GM21528 (cell line): Measurements from ENCODE around the gene DSCAM.

Experiments
- ATAC-seq: cut with Tn5 transposase; IDR thresholded peaks from one replicate; pipeline ENCODE4 v1.9.1; 2021; ENCODE audit warnings: mild to moderate bottlenecking, moderate library complexity; ENCODE audit not compliant: unreplicated experiment, low FRiP score

The DSCAM gene

DNA sequence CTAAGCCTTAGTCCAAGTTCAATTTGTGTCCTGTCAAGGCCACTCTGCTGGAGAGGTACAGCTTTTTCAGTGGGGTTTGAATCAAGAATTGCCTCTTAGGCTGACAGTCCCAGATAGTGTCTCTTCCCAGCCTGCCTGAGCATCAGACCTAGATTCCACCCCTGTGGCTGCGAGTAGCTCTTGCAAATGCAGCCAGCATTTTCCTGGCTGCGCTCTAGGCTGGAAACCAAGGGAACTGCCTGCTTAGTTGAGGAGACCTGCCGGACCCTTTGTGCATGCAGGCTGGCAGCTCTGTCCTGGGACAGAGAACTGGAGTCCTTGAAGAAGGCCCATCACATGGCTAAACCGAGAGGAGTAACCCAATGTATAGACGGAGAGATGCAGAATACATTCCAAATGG lies 686.0 kb downstream of the DSCAM start:
- ATAC-seq, result no peak

DNA sequence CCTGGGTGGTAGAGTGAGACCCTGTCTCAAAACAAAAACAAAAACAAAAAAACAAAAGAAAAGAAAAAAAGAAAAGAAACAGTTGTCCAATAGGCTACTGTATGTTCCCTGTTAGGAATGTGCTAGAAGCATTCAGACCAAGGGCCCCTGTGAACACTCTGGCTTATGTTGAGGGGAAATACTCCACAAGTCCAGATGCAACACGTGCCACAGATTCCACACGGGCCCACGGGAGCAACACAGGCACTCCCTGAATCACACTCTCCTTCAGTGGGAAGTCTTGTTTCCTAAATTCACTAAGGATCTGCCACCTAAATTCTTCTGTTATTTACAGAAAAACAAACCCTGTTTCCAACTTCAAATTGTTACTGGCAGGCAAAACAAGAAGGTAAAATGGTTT lies 688.6 kb downstream of the DSCAM start:
- no peak for ATAC-seq

DNA sequence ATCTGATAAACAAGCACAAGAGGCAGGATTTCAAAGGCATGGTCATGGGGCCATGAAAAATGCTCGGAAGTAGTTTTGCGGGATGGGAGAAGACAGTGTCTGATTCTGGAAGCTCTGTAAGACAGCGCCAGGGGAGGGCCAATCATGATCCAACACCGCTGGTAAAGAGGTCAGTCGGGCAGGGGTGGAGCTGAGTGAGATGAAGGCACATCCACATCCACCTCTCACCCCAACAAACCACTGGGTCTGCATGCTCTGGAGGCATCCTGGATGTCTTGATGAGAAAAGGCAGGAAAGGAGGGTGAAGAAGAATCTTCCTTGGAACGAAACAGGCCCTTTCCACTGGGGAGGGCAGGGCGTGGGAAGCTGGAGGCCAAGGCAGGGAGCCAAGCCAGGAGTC lies 691.4 kb downstream of the DSCAM start:
- ATAC-seq, result no peak

DNA sequence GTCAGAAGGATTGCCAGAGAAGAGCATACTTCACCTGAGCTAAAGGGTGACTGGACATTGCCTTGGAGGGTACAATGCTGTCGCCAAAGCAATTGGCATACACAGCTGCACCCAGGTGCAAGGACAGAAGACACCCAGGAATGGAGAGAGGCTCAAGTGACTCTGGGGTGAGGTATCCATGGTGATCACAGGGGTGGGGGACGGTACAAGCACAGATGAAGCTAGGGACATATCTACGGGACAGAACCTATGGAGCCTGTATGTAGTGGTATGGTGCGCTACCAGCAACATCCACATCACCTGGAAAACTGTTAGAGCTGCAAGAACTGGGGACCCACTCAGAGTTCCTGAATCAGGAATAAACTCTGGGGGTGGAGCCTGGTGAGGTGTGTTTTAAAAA lies 693.6 kb downstream of the DSCAM start:
- no peak for ATAC-seq

DNA sequence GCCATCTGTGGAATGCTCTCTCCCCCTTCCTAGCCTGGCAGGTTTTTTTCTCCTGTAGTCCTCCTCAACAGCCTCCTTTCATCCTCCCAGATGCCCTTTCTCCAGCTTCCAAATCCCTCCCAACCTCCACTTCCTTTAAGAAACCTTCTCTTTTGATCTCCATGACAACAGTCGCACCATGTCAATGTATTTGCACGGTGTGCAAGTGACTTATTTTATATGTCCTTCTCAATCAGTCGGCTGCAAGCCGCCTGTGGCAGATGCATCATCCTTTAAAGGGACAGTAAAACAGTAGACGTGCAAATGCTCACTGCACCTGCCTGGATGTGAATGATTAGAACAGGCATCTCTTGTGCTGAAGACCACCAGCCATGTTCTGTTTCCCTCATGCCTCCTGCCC lies 694.5 kb downstream of the DSCAM start:
- ATAC-seq, result no peak

DNA sequence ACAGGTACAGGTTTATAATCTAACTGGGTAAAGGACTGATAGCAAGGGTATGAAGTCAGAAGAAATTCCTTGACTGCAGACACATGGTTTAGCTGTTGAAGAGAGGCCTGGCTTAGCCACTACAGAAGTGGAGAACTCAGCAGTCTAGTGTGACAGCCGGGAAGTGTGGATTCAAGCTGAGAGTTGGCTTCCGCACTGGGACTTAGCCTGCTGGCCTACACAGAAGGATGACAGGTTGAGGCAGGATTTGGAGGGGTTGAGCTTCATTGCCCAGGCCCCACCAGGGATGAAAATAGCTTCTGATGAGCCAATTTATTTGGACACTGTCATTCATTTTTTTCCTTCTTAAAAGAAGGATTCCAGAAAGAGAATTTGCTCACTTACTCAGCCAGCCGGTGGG lies 695.3 kb downstream of the DSCAM start:
- ATAC-seq, result no peak

DNA sequence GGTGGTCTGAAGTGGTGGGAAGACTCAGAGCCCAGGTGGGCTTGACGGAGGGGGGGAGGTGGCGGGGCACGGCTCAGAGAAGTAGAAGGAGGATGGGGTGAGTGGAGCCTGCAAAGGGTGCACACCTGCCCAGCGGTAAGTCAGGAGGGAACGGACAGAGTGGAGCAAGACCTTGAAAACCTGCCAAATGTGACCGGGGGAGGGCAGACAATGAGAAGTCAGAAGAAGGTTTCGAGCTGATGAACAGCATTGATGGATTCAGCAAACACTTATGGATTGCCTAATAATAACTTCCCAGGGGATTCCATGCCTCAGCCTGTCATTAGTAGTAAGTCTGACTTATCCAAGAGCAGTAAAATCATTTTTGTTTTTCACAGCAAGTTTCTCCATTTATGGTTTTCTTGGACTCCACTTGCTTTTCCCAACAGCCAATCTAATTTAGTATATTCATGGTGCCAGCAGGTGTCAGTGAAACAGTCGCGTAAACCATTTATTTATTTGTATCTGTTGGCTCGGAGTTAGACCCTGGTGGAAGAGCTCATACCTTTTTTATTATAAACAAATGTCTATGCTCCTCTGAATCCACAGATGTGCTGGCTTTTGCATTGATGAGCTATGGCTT lies 700.6 kb downstream of the DSCAM start:
- ATAC-seq, result no peak

DNA sequence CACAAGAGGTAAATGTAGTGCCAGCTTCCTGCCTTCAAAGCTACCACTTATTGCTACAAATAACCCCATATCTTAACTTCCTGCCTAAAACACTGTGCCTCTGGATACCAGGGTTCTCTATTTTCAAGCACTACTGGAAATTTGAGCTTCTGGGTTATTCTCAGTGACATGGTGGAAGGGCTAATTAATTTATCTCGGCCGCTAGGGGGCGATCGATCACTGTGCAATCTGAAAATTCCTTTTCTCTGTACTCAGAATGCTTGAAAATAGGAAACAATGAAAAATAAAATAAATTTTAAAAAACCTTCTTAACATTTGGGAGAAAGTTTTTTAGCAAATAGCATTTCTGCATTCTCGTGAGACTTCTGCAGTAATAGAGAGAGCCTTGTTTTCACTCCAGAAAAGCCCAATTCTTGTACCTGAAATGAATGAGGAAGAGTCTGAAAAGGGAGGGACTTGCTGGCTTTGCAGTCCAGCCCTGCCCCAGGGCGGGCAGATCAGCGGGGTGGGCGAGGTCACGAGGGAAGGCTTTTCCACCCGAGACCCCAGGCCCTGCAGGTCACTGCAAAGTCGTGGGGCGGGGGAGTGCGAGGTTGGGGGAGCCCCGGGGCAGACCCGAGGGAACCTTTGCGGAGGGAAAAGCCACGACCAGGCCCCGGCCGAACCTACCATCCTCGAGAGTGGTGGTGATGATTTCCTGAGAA lies 703.0 kb downstream of the DSCAM start:
- ATAC-seq, result no peak

DNA sequence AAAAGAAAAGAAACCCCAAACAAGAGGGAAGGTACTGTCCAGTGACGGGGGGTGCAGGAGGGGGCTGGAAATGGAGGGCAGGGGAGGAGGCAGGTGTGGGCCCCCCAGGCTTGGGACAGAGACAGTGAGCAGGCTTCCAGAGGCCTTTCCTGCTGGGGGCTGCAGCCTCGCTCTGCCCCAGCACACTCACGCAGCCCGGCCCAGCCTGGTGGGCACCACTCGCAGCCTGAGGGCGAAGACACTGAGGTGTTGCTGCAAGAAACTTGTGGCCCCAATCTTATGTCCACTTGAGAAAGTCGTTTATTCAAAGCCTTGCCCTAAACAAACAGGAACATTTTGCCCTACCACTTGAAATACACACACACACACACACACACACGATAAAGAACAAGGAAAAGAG lies 705.3 kb downstream of the DSCAM start:
- no peak for ATAC-seq

DNA sequence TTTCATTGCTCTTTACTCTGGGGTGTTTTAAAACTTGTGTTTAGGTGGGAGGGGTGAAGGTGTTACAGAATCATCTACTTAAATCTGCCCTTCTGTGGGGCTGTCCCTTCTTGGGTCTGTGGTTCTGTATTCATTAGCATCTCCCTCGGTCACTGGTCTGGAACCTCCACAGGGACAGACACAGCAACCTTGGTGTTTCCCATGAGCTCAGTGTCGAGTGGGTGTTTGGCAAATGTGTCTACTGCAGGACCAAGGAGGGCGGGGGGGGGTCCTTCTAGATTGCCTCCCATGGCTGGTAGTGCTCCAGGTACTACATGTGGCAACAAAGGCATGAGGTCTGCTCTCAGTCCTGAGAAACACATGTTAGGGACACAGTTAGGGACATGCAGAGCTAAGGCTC lies 706.3 kb downstream of the DSCAM start:
- ATAC-seq, result no peak

DNA sequence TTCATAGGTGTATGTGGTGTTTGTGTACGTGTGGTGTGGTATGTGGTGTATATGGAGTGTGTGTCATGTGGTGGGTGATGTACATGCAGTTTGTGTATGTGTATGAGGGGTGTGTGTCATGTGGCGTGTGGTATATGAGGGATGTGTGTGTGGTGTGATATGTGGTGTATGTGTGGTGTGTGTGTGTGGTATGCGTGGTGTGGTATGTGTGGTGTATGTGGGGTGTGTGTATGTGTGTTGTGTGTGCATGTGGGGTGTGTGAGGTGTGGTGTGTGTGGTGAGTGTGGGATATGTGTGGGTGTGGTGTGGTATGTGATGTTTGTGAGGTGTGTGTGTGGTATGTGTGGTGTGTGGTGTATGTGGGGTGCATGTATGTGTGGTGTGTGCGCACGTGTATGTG lies 707.3 kb downstream of the DSCAM start:
- ATAC-seq, result no peak

DNA sequence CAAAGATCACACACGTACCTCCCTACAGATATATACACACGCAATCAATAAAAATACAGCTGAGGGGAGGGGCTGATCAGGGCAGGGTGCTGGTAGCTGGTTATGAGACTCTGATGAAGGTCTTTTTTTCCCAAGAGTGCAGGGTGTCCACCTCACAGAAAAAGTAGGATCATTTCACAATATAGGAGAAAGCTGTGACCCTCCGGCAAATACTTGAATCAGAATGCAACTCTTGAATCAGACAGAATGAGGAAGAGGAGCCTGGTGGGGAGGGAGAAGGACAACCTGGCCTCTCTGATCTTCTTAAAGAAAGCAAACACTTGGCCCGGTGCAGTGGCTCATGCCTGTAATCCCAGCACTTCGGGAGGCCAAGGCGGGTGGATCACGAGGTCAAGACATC lies 710.4 kb downstream of the DSCAM start:
- no peak for ATAC-seq

DNA sequence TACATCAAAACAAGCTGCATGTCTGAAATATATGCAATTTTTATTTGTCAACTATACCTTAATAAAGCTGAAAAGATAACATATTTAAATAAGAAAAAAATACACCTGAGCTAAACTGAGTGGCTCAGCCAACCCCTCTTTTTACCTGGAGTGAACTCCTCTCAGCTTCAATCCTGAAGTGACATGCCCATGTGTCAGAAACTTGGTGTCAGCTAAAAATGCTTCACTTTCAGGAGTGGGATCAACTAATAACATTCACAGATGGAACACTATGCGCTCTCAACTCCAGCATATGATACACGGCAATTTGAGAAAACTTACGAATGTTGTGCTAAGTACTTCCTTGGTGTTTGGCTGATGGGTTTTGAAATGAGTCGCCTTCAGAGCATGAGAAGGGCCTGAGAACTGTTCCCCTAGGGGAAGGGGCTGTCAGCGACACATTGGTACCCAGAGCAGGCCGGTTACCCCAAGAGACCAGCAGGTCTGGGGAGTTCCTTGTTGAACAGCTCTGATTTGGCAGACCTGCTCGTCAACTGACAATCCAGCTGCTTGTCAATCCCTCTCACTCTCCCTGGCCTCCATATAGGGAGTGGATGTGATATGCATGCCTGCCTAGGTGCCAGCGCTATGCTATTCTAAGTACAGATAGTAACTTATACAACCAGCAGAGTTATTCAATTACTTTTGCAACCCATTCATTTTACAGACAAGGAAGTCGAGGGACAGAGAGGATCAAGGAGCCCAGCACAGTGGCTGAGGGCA lies 712.0 kb downstream of the DSCAM start:
- no peak for ATAC-seq

DNA sequence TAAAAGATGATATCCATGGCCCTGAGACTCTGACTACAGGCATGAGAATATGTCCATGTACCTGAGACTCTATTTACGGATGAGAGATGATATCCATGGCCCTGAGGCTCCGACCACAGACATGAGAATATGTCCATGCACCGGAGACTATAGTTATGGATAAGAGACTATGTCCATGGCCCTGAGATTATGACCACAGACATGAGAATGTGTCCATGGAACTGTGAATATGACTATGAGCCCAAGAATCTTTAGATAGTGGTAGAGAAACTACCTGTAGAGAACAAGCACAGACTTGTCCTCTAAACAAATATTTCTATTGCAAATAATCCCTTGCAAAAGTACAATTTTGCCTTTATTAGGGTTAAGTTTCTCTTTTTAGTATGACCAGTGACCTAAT lies 716.5 kb downstream of the DSCAM start:
- no peak for ATAC-seq

DNA sequence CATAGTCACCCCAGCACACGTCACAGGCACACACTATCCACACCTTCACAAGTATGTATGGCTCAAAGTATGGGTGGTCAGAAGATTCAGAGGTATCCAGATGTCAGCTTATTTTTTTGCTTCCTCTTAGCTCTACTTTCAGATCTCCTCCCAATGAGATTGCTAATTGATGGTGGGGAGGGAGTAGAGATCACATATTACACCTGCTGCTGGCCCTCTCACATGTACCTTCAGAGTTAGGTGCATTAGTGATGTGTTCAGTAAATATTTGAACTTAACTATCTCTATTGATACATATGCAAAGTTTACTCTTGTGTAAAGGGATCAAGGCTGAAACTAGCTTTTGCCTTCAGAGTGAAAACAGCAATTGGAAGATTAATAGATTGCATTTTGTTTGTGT lies 717.1 kb downstream of the DSCAM start:
- no peak for ATAC-seq

DNA sequence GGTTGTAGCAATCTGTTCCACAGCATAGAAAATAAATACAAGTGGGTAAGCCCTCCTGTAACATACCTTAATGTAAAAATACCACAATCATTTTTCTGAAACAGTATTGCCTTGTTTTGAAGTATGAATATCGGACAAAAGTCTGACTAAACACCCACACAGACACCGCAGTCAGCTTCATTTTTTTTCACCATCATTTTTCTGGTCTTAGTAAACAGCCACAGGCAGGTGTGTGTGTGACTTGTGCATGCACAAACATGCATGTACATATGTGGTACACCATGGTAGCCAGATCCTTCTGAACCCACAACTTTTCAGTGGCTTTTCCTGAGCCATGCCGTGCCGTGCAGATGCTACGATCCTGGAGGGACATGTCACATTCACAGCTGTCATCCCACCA lies 718.1 kb downstream of the DSCAM start:
- ATAC-seq, result no peak

DNA sequence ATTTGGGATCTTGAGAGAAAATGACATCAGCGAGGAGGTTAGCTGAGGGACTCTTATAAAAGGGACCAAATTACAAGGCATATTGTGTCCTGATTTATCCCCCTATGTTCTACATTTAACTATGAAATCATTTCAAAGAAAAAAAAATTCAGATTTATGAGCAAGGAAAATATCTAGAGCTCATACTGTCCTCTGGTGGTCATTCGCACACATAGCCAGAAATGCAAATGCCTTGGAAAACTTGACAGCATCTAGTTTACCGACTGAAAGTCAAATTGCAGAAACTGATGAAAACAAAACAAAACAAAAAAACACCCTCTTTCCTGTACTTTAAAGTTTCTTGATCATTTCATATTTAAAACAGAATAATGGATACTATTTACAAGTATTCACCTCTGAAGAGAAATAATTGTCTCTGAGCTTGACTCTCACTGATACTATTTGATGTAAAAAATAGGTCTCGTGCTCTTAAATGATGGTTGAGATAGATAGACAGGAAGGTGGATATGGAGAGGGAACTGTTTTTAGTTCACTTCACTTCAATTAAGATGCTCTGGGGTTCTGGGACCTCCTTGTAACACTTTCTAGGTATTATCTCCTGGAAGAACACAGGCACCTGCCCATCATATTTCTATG lies 725.9 kb downstream of the DSCAM start:
- ATAC-seq, result no peak

DNA sequence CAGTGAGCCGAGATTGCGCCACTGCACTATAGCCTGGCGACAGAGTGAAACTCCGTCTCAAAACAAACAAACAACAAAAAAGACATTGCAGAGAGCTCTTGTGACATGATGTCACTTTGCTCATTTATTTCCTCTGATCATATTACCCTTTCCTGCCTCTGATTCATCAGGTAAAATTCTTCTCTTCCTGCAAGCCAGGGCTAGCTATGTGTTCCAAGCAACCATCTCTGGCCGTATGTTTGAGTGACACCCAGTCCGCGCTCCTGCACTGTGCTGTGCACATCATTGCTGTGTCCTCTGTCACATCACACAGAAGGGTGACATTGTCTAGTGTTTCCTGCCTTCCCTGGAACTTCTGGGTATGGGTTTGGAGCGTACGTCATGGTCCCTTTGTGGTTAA lies 728.4 kb downstream of the DSCAM start:
- ATAC-seq, result no peak

DNA sequence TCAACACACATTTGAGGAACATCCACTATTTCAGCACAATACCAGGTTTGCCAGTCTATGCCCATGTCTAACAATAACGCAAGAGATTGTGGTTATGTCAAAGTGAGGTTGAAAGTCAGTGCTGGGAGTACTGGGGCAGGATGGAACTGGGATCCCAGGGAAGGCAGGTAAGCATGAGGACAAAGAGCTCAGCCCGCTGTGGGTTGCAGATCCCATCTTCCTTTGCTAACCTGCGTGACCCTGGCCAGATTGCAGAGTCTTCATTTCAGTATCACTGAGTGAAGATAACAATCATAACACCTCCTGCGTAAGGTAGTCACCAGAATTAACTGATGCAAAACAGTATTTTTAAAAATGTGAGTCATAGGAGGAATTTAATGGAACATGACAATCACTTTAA lies 729.7 kb downstream of the DSCAM start:
- ATAC-seq, result no peak

DNA sequence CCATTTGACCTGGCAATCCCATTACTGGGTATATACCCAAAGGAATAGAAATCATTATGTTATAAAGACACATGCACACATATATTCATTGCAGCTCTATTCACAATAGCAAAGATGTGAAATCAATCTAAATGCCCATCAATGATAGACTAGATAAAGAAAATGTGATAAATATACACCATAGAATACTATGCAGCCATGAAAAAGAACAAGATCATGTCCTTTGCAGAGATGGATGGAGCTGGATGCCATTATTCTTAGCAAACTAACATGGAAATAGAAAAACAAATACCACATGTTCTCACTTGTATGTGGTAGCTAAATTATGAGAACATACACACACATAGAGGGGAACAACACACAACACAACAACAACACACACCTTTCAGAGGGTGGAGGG lies 731.2 kb downstream of the DSCAM start:
- ATAC-seq, result no peak

DNA sequence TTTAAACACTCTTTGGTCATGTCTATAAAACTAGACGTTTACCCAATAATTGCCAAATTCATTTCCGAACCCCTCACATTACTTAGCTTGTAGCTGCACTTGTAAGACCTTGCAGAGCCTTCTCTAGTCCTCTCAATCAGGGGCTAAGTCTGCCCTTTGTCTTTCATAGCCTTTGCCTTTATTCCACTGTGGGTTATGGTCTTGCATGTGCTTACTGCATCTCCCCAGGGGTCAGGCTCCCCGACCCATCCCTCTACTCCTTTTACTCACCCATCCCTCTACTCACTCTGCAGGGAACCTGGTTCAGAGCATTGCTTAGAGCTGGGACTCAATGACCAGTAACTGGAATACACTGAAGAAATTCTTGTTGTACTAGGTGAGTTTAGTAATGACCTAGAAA lies 744.3 kb downstream of the DSCAM start:
- ATAC-seq, result no peak
